ENCODE measurements around the gene KLB.

- TF ChIP-seq, protein P1, sequence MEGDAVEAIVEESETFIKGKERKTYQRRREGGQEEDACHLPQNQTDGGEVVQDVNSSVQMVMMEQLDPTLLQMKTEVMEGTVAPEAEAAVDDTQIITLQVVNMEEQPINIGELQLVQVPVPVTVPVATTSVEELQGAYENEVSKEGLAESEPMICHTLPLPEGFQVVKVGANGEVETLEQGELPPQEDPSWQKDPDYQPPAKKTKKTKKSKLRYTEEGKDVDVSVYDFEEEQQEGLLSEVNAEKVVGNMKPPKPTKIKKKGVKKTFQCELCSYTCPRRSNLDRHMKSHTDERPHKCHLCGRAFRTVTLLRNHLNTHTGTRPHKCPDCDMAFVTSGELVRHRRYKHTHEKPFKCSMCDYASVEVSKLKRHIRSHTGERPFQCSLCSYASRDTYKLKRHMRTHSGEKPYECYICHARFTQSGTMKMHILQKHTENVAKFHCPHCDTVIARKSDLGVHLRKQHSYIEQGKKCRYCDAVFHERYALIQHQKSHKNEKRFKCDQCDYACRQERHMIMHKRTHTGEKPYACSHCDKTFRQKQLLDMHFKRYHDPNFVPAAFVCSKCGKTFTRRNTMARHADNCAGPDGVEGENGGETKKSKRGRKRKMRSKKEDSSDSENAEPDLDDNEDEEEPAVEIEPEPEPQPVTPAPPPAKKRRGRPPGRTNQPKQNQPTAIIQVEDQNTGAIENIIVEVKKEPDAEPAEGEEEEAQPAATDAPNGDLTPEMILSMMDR (conservative IDR thresholded peaks at IDR 0.05; ENCODE audit: low read depth, low read length), result no peak
- TF ChIP-seq SMC3 (IDR thresholded peaks at IDR 0.05; ENCODE audit: low read depth, low read length), result no peak
- TF ChIP-seq, protein P2, sequence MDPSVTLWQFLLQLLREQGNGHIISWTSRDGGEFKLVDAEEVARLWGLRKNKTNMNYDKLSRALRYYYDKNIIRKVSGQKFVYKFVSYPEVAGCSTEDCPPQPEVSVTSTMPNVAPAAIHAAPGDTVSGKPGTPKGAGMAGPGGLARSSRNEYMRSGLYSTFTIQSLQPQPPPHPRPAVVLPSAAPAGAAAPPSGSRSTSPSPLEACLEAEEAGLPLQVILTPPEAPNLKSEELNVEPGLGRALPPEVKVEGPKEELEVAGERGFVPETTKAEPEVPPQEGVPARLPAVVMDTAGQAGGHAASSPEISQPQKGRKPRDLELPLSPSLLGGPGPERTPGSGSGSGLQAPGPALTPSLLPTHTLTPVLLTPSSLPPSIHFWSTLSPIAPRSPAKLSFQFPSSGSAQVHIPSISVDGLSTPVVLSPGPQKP (IDR thresholded peaks at IDR 0.05; ENCODE audit: borderline replicate concordance, low read depth, low read length), result no peak
- TF ChIP-seq RFX5 (IDR thresholded peaks at IDR 0.05; ENCODE audit: low read depth, low read length), result no peak
- TF ChIP-seq BHLHE40 (IDR thresholded peaks at IDR 0.05; ENCODE audit: low read depth, low read length), result no peak
- TF ChIP-seq, protein P3, sequence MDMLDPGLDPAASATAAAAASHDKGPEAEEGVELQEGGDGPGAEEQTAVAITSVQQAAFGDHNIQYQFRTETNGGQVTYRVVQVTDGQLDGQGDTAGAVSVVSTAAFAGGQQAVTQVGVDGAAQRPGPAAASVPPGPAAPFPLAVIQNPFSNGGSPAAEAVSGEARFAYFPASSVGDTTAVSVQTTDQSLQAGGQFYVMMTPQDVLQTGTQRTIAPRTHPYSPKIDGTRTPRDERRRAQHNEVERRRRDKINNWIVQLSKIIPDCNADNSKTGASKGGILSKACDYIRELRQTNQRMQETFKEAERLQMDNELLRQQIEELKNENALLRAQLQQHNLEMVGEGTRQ (IDR thresholded peaks at IDR 0.05; ENCODE audit: low read depth, low read length), result no peak
- no peak for TF ChIP-seq POLR2A (IDR thresholded peaks at IDR 0.05; ENCODE audit: low read depth, low read length)
- TF ChIP-seq CEBPB (IDR thresholded peaks at IDR 0.05; ENCODE audit: low read depth, low read length), result no peak
- TF ChIP-seq RAD21 (IDR thresholded peaks at IDR 0.05; ENCODE audit: low read length), result no peak
- TF ChIP-seq MAFK (IDR thresholded peaks at IDR 0.05; ENCODE audit: low read depth, low read length), result no peak
- TF ChIP-seq MXI1 (IDR thresholded peaks at IDR 0.05; ENCODE audit: borderline replicate concordance, low read depth, low read length), result no peak
- TF ChIP-seq RCOR1 (IDR thresholded peaks at IDR 0.05; ENCODE audit: insufficient replicate concordance, low read length), result no peak
- TF ChIP-seq MAZ (IDR thresholded peaks at IDR 0.05; ENCODE audit: borderline replicate concordance, low read depth, low read length), result no peak
- no peak for TF ChIP-seq NFE2L2 (IDR thresholded peaks at IDR 0.05; ENCODE audit: low read depth, low read length)
Observed at GRCh38 chr4:39470402-39470801, 63.7 kb downstream of the KLB start.
